IMR-90 (cell line): Measurements from ENCODE around the gene KCNQ1. TPM values are rescaled to one million over a fixed set of nuclear protein-coding genes. Genes with fewer than 3 reads are reported as not detected.

ENCODE experiments used
- ATAC-seq: fragments of 200-7000 bp; cut with Tn5 transposase; 2 replicates; pipeline ENCODE4 v1.9.1; 2020; ENCODE audit warnings: low read depth, mild to moderate bottlenecking, moderate library complexity
- BruUV-seq: library from RNA; stranded (reverse); fragments of 400-500 nt; replicated peaks from 2 replicates; lab custom pipeline; 2021; lab: Mats Ljungman, UMichigan
- CTCF ChIA-PET: fragments of 300-600 bp; formaldehyde crosslinking; extraction: SDS; loops from one replicate; lab custom pipeline; 2021; ENCODE audit warnings: antibody characterized with exemption; lab: Yijun Ruan, JAX
- POLR2A ChIA-PET: fragments of 300-600 bp; sonication (Branson Sonifier 250); formaldehyde crosslinking; loops from one replicate; lab custom pipeline; 2022; ENCODE audit warnings: antibody characterized with exemption; ENCODE audit not compliant: unreplicated experiment; lab: Charles Lee
- DNase-seq: peaks from one replicate; pipeline ENCODE4 v3.0.0; 2013
- H2AFZ ChIP-seq: replicated peaks from 2 replicates; pipeline ENCODE3; 2013; ENCODE audit warnings: low read length, mild to moderate bottlenecking; ENCODE audit not compliant: poor library complexity
- H2AK5ac ChIP-seq: 2 replicates; pipeline ENCODE4 v1.6.1; 2013; ENCODE audit warnings: low read depth, low read length, inconsistent platforms
- H2AK9ac ChIP-seq: replicated peaks from 2 replicates; pipeline ENCODE3; 2013; ENCODE audit warnings: mild to moderate bottlenecking, low read depth, low read length, moderate library complexity; ENCODE audit not compliant: poor library complexity
- H2BK120ac ChIP-seq: 2 replicates; pipeline ENCODE4 v1.6.1; 2013; ENCODE audit warnings: low read depth, low read length, inconsistent platforms
- H2BK15ac ChIP-seq: 3 replicates; pipeline ENCODE4 v1.6.1; 2013; ENCODE audit warnings: low read depth, low read length, inconsistent platforms
- H2BK20ac ChIP-seq: 2 replicates; pipeline ENCODE4 v1.6.1; 2013; ENCODE audit warnings: low read depth, mild to moderate bottlenecking, inconsistent platforms, low read length, moderate library complexity
- H2BK5ac ChIP-seq: 2 replicates; pipeline ENCODE4 v1.6.1; 2013; ENCODE audit warnings: mild to moderate bottlenecking, low read depth, low read length, inconsistent platforms; ENCODE audit not compliant: poor library complexity, severe bottlenecking
- H3K14ac ChIP-seq: replicated peaks from 2 replicates; pipeline ENCODE4 v1.6.1; 2013; ENCODE audit warnings: low read depth, low read length, inconsistent platforms
- H3K18ac ChIP-seq: 2 replicates; pipeline ENCODE4 v1.6.1; 2013; ENCODE audit warnings: low read depth, low read length, control low read depth
- H3K23ac ChIP-seq: 2 replicates; pipeline ENCODE4 v1.6.1; 2013; ENCODE audit warnings: low read depth, low read length, inconsistent platforms
- H3K27ac ChIP-seq: 2 replicates; pipeline ENCODE4 v1.5.1; 2013; ENCODE audit warnings: mild to moderate bottlenecking, control low read depth, low read length; ENCODE audit not compliant: insufficient read depth
- H3K27me3 ChIP-seq: 2 replicates; pipeline ENCODE4 v1.6.1; 2013; ENCODE audit warnings: low read length; ENCODE audit not compliant: control insufficient read depth, insufficient read depth
- H3K36me3 ChIP-seq: 2 replicates; pipeline ENCODE4 v1.6.1; 2013; ENCODE audit warnings: low read length, mixed read lengths; ENCODE audit not compliant: control insufficient read depth, insufficient read depth
- H3K4ac ChIP-seq: 2 replicates; pipeline ENCODE4 v1.6.1; 2013; ENCODE audit warnings: low read depth, low read length, inconsistent platforms
- H3K4me1 ChIP-seq: 2 replicates; pipeline ENCODE4 v1.6.1; 2013; ENCODE audit warnings: low read length, mixed read lengths; ENCODE audit not compliant: control insufficient read depth, insufficient read depth
- H3K4me2 ChIP-seq: 2 replicates; pipeline ENCODE4 v1.6.1; 2013; ENCODE audit warnings: low read depth, mild to moderate bottlenecking, control low read depth, low read length, moderate library complexity
- H3K4me3 ChIP-seq: 2 replicates; pipeline ENCODE4 v1.5.1; 2013; ENCODE audit warnings: low read depth, mild to moderate bottlenecking, control low read depth, low read length, moderate library complexity; ENCODE audit not compliant: insufficient read depth
- H3K56ac ChIP-seq: 2 replicates; pipeline ENCODE4 v1.6.1; 2013; ENCODE audit warnings: low read length, inconsistent platforms; ENCODE audit not compliant: insufficient read depth; ENCODE audit errors: extremely low read depth
- H3K79me1 ChIP-seq, 2 experiments: 2 replicates each; pipeline ENCODE4 v1.6.1; 2013; ENCODE audit warnings: low read length in 2 of 2, inconsistent platforms in 1 of 2, low read depth in 1 of 2
- H3K9ac ChIP-seq: 2 replicates; pipeline ENCODE4 v1.6.1; 2013; ENCODE audit warnings: low read depth, low read length, control low read depth
- H3K9me1 ChIP-seq: 2 replicates; pipeline ENCODE4 v1.6.1; 2013; ENCODE audit warnings: low read length, inconsistent platforms; ENCODE audit not compliant: insufficient read depth
- H3K9me3 ChIP-seq: 2 replicates; pipeline ENCODE4 v1.6.1; 2013; ENCODE audit warnings: low read length; ENCODE audit not compliant: control insufficient read depth, insufficient read depth
- H4K20me1 ChIP-seq: 2 replicates; pipeline ENCODE4 v1.6.1; 2013; ENCODE audit warnings: low read length, inconsistent platforms; ENCODE audit not compliant: insufficient read depth
- H4K5ac ChIP-seq: 2 replicates; pipeline ENCODE4 v1.6.1; 2013; ENCODE audit warnings: mild to moderate bottlenecking, low read depth, low read length, control low read depth
- H4K8ac ChIP-seq, 2 experiments: 2 replicates each; pipeline ENCODE4 v1.6.1; 2013; ENCODE audit warnings: low read depth in 2 of 2, low read length in 2 of 2, control low read depth in 1 of 2, inconsistent platforms in 1 of 2
- H4K91ac ChIP-seq: 2 replicates; pipeline ENCODE4 v1.6.1; 2013; ENCODE audit warnings: low read depth, low read length, inconsistent platforms; ENCODE audit not compliant: insufficient read depth
- CEBPB ChIP-seq: IDR thresholded peaks from 2 replicates; pipeline ENCODE4 v1.6.1; 2012; ENCODE audit warnings: low read depth, low read length, improper control_type of control experiment
- FOS ChIP-seq: fragments of 150-350 bp; IDR thresholded peaks from 2 replicates; pipeline ENCODE4 v1.6.1; 2016; ENCODE audit warnings: low read depth, low read length
- MAZ ChIP-seq: IDR thresholded peaks from 2 replicates; pipeline ENCODE4 v1.6.1; 2012; ENCODE audit warnings: low read depth, mild to moderate bottlenecking, low read length, improper control_type of control experiment, moderate library complexity, borderline replicate concordance
- NFE2L2 ChIP-seq: fragments of 150-350 bp; IDR thresholded peaks from 2 replicates; pipeline ENCODE4 v1.6.1; 2016; ENCODE audit warnings: low read depth, mild to moderate bottlenecking, low read length
- RAD21 ChIP-seq: IDR thresholded peaks from 2 replicates; pipeline ENCODE4 v1.6.1; 2012; ENCODE audit warnings: low read length, improper control_type of control experiment
- RCOR1 ChIP-seq: IDR thresholded peaks from 2 replicates; pipeline ENCODE4 v1.6.1; 2012; ENCODE audit warnings: mild to moderate bottlenecking, low read length, improper control_type of control experiment; ENCODE audit not compliant: insufficient replicate concordance
- RFX5 ChIP-seq: IDR thresholded peaks from 2 replicates; pipeline ENCODE4 v1.8.0; 2012; ENCODE audit warnings: low read depth, mild to moderate bottlenecking, low read length, moderate library complexity
- WGBS, 2 experiments: methylation state at CpG; one replicate each; pipeline versions ENCODE4 v1.1.5 to v1.1.7; 2013; ENCODE audit warnings: missing lambda C conversion rate in 2 of 2; ENCODE audit not compliant: insufficient read length in 1 of 2; ENCODE audit errors: extremely low coverage in 2 of 2; 5-methylcytosine and 5-hydroxymethylcytosine counted together
- dilution Hi-C: fragments of 300-500 bp; cut with HindIII; formaldehyde crosslinking; loops from one replicate; pipeline ENCODE4 v1.14.3; 2018; ENCODE audit warnings: low sequenced_read_pairs; ENCODE audit not compliant: unreplicated experiment
- in situ Hi-C: fragments of 300-500 bp; cut with MboI; formaldehyde crosslinking; loops from 3 replicates; pipeline ENCODE4 v1.14.3; 2019; ENCODE audit warnings: low sequenced_read_pairs, inconsistent platforms, mixed read lengths
- intact Hi-C: fragments of 100-400 bp; cut with micrococcal nuclease; formaldehyde crosslinking; loops from 2 replicates; pipeline ENCODE4 v1.10.0; 2022
- polyA plus RNA-seq, 3 experiments: library from polyadenylated mRNA; depleted of rRNA; stranded (reverse); fragments of >200 nt; gene quantifications; 2 replicates each; pipeline ENCODE4 v1.2.3, GENCODE V29; 2012; ENCODE audit warnings: low replicate concordance in 1 of 3
- total RNA-seq: library from RNA; depleted of rRNA; stranded (reverse); fragments of >200 nt; gene quantifications from 2 replicates; pipeline ENCODE4 v1.2.3, GENCODE V29; 2012
- TF ChIP-seq, protein P1 (sequence below): conservative IDR thresholded peaks from 2 replicates; pipeline ENCODE4 v1.5.1; 2012; ENCODE audit warnings: mild to moderate bottlenecking, low read depth, low read length, improper control_type of control experiment
- TF ChIP-seq, protein P2 (sequence below): fragments of 150-350 bp; IDR thresholded peaks from 2 replicates; pipeline ENCODE4 v1.6.1; 2016; ENCODE audit warnings: low read depth, mild to moderate bottlenecking, low read length, moderate library complexity, borderline replicate concordance

The KCNQ1 gene
- total and polyA plus RNA-seq, 2 of the 4 experiments (the other 2 are of a cell fraction), result 0.07 TPM; not detected in 1

DNA sequence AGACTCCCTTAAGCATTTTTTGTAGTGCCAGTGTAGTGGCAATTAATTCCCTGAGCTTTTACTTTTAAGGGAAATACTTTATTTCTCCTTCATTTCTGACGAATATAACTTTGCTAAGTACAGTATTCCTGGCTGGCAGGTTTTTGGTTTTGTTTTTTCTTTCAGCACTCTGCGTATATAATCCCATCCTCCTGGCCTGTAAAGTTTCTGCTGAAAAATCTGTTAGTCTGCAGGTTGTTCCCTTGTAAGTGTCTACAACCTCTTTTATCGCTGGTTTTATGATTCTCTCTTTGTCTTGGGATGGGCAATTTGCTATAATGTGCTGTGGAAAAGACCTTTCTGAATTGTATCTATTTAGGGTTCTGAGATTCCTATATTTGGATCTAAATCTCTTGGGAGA lies 198.9 kb downstream of the KCNQ1 start:
- no TSS peak for BruUV-seq
- Histone ChIP-seq H2BK20ac (no peak overlapping the region), H3K36me3 (no peaks in the 10 kb centered on the region), H3K9me1 (no peaks in the 10 kb centered on the region), H2BK15ac (no peak overlapping the region), H3K27me3 (no peaks in the 10 kb centered on the region; the same call in 1 of the 2 replicates), H3K4me3 (no peak overlapping the region), H3K4ac (no peak overlapping the region), H2AK9ac (no peak overlapping the region), H4K5ac (no peak overlapping the region), H2AFZ (no peak overlapping the region), H3K9me3 (peaks cover 51% of the 10 kb centered on the region), H4K8ac (no peak overlapping the region), H2BK5ac (no peak overlapping the region), H4K20me1 (no peaks in the 10 kb centered on the region), H3K4me2 (no peak overlapping the region), H3K27ac (no peak overlapping the region), H3K56ac (no peak overlapping the region), H2AK5ac (no peak overlapping the region), H3K18ac (no peak overlapping the region), H3K23ac (no peak overlapping the region), H4K91ac (no peak overlapping the region), H3K9ac (no peak overlapping the region), H3K79me1 (no peaks in the 10 kb centered on the region), H3K4me1 (no peaks in the 10 kb centered on the region), H3K14ac (no peak overlapping the region), H2BK120ac (no peak overlapping the region)
- DNase-seq (no peak), ATAC-seq (no peak)
- in situ Hi-C loops, result no loop called here
- dilution Hi-C loops, result no loop called here
- POLR2A ChIA-PET, result no interaction called here
- no CpG with 5 or more reads among the region's 3 CpGs for WGBS, 2 experiments
- CTCF ChIA-PET, result no interaction called here
- TF ChIP-seq RAD21 (no peak), RCOR1 (no peak), FOS (no peak), MAZ (no peak), RFX5 (no peak), CEBPB (no peak), NFE2L2 (no peak)
- TF ChIP-seq, protein P1, sequence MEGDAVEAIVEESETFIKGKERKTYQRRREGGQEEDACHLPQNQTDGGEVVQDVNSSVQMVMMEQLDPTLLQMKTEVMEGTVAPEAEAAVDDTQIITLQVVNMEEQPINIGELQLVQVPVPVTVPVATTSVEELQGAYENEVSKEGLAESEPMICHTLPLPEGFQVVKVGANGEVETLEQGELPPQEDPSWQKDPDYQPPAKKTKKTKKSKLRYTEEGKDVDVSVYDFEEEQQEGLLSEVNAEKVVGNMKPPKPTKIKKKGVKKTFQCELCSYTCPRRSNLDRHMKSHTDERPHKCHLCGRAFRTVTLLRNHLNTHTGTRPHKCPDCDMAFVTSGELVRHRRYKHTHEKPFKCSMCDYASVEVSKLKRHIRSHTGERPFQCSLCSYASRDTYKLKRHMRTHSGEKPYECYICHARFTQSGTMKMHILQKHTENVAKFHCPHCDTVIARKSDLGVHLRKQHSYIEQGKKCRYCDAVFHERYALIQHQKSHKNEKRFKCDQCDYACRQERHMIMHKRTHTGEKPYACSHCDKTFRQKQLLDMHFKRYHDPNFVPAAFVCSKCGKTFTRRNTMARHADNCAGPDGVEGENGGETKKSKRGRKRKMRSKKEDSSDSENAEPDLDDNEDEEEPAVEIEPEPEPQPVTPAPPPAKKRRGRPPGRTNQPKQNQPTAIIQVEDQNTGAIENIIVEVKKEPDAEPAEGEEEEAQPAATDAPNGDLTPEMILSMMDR, result no peak
- TF ChIP-seq, protein P2, sequence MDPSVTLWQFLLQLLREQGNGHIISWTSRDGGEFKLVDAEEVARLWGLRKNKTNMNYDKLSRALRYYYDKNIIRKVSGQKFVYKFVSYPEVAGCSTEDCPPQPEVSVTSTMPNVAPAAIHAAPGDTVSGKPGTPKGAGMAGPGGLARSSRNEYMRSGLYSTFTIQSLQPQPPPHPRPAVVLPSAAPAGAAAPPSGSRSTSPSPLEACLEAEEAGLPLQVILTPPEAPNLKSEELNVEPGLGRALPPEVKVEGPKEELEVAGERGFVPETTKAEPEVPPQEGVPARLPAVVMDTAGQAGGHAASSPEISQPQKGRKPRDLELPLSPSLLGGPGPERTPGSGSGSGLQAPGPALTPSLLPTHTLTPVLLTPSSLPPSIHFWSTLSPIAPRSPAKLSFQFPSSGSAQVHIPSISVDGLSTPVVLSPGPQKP, result no peak
- intact Hi-C loops, result no loop called here
